Activated naive CD4-positive, alpha-beta T cell treated with anti-CD3 and anti-CD28 coated beads, Interleukin-2, amount 50 U/mL, for 24 hours (primary cell): ENCODE results near the gene C19orf73.

ENCODE experiments used
- H3K27ac Mint-ChIP-seq: one replicate; pipeline ENCODE4 v1.8.0; 2021; ENCODE audit warnings: mild to moderate bottlenecking, mixed read lengths
- H3K27me3 Mint-ChIP-seq: one replicate; pipeline ENCODE4 v1.8.0; 2021; ENCODE audit warnings: mixed read lengths
- H3K36me3 Mint-ChIP-seq: one replicate; pipeline ENCODE4 v1.8.0; 2021; ENCODE audit warnings: mixed read lengths
- H3K4me1 Mint-ChIP-seq: one replicate; pipeline ENCODE4 v1.8.0; 2021; ENCODE audit warnings: mixed read lengths
- H3K4me3 Mint-ChIP-seq: one replicate; pipeline ENCODE4 v1.8.0; 2021; ENCODE audit warnings: mild to moderate bottlenecking, mixed read lengths
- H3K9me3 Mint-ChIP-seq: one replicate; pipeline ENCODE4 v1.8.0; 2021; ENCODE audit warnings: mixed read lengths

C19orf73 gene

DNA sequence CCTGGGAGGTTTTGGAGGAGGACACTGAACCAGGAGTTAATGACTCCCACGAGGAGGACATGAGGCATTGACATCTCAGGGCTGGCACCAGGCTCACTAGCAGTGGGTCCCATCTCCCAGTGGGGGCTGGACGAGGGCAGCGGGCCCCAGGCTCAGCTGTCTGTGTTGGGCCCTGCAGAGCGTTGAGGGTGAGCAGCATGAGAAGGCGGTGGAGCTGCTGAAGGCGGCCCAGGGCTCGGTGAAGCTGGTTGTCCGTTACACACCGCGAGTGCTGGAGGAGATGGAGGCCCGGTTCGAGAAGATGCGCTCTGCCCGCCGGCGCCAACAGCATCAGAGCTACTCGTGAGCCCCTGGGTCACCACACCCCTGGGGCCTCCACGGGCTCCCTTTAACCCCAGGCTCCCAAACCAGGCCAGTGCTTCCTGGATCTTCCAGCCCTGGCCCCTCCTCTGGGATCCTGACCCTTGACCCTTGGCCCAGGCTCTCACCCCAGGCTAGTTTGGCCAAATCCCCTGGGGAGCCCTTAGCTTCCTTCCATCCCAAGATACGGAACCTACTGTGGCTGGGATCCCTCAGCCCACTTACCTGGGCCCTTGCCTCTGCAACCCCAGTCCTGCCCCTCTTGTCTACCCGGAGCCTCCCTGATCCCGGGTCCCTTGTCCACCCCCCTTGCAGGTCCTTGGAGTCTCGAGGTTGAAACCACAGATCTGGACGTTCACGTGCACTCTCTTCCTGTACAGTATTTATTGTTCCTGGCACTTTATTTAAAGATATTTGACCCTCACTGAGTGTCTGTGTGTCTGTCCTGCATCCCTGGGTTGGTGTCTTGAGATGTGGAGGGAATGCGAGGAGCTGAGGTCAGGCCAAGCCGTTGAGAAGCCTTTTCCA lies 1.0 kb downstream of the C19orf73 start:
- H3K4me1 Mint-ChIP-seq: peaks cover 49% of the 10 kb centered on the region
- H3K4me3 Mint-ChIP-seq: peak overlapping the region; percentile 92

DNA sequence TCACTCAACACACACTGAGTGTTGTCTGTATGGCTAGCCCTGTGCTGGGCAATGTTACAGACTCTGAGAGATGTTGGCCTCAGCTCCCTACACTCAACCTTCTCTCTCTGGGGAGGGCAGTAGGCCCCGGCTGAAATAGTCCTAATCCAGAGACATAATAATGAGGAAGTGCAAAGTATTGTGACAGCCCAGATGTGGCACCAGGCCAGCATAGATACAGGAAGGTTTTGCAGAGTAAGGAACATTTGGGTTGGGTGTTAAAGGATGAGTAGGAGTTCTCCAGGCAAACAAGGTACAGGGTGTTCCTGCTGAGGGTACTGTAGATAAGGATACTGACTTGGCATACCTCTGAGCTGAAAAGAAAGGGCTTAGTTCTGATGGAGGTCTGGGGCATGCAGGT lies 2.4 kb downstream of the C19orf73 start:
- Mint-ChIP-seq H3K27ac (no peak overlapping the region), H3K4me1 (peaks cover 49% of the 10 kb centered on the region), H3K9me3 (no peaks in the 10 kb centered on the region), H3K4me3 (peak overlapping the region; percentile 31), H3K27me3 (no peaks in the 10 kb centered on the region), H3K36me3 (no peaks in the 10 kb centered on the region)

More for the DNA sequence above, 1.0 kb downstream of the C19orf73 start:
- H3K9me3 Mint-ChIP-seq: no peaks in the 10 kb centered on the region
- peak overlapping the region; percentile 92 for H3K27ac Mint-ChIP-seq
- no peaks in the 10 kb centered on the region for H3K27me3 Mint-ChIP-seq
- H3K36me3 Mint-ChIP-seq: no peaks in the 10 kb centered on the region

DNA sequence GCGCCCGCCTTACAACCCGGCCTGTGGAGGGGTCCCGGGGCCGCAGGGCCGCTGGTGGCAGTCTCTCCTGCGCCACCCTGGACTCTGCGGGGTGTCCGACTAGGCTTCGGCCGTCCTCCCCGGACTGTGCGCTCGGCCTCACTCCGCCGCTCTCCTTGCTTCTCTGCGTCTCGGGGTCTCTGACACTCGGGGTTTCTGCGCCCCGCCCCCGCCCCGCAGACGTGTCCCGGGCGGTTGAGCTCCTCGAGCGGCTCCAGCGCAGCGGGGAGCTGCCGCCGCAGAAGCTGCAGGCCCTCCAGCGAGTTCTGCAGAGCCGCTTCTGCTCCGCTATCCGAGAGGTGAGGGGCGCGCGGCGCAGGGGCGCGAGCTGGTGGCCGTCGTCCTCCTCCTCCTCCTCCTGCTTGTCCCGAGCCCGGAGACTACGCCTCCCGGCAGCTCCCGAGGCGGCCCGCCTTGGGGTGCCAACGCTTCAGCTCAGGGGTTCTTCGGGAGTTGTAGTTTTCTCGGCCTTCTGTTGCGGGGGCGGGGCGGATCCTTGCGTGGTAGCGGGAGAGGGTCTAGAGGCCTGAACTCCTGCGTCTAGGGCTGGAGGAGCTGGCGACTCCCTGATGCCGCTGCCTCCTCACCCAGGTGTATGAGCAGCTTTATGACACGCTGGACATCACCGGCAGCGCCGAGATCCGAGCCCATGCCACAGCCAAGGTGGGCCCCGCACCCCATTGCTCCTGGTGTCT lies 4.1 kb downstream of the C19orf73 start:
- no peaks in the 10 kb centered on the region for H3K27me3 Mint-ChIP-seq
- peak overlapping the region; percentile 48 for H3K27ac Mint-ChIP-seq
- H3K4me1 Mint-ChIP-seq: peaks cover 40% of the 10 kb centered on the region

DNA sequence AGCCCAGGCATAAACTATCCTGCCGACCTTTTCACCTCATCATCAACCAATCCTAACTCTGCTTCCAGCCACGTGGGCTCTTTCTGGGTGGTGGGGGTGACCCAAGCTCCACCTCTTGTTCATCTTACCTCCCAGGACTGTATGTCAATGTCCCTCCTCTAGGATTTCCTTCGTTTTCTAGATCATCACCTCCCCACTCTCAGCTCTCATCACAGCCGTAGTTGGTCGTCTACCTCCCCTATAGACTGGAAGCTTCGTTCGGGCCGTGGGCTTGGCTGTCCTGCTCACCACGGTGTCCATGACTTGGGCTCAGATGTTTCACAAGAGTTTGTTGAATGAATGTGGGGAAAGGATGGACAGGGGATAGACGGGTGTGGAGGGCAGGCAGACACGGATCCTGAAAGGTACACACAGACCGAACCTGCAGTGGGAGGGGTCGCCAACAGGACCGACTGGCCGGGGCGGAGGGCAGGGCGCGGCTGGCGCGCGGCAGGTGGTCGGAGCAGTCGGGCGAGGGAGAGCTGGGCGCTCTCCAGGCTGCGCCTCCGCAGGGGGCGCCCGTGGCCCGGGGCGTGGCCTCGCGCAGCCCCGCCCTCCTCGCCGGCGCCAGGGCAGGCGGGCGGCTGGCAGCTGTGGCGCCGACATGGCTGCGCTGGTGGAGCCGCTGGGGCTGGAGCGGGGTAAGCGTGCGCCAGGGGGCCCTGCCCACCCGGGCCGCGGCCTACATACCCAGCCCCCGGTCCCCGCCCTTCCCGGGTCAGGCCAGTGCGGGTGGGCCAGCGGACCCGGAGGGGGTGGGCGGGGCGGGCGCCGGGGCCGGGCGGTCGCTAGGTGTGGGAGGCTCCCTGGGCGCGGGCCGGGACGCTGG lies 4.9 kb downstream of the C19orf73 start, which contains the start of gene LIN7B:
Gene LIN7B (plus strand): TSS at position 609 of the 868 bp plus-strand sequence. CDS start 35 bp downstream, at position 644.
- Mint-ChIP-seq H3K27ac (peak within 1 kb of the TSS; percentile 48), H3K27me3 (no peaks in the 10 kb centered on the region), H3K4me1 (peaks cover 40% of the 10 kb centered on the region), H3K9me3 (no peaks in the 10 kb centered on the region), H3K4me3 (peak within 1 kb of the TSS; percentile 87), H3K36me3 (peaks cover under 1% of the 10 kb centered on the region)

More for the DNA sequence above, 4.1 kb downstream of the C19orf73 start:
- H3K36me3 Mint-ChIP-seq: no peaks in the 10 kb centered on the region
- H3K4me3 Mint-ChIP-seq: peak overlapping the region; percentile 66
- no peaks in the 10 kb centered on the region for H3K9me3 Mint-ChIP-seq

DNA sequence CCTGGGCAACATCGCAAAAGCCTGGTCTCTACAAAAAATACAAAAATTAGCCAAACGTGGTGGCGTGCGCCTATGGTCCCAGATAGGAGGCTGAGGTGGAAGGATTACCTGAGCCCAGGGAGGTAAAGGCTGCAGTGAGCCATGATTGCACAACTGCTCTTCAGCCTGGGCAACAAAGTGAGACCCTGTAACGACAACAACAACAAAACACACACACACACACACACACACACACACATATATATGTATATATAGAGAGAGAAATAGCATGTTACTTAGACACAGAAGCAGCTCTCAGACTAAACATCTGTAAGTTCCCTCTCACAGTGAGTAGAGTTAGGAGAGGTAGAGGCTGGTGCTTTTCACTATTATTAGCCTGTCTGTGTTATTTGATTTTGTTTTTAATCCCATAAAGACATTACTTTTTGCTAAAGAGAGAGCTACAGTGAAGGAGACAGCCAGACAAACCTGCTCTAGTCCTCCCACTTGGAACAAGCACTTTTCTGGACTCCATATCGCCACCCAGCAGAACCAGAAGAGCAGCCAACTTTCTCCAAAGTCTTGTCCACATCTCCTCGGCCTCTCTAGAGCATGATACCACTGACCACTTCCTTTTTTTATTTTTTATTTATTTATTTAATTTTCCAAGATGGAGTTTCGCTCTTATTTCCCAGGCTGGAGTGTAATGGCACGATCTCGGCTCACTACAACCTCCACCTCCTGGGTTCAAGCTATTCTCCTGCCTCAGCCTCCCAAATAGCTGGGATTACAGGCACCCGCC lies 7.5 kb downstream of the C19orf73 start:
- no peaks in the 10 kb centered on the region for H3K27me3 Mint-ChIP-seq
- H3K4me1 Mint-ChIP-seq: peaks cover 27% of the 10 kb centered on the region
- H3K27ac Mint-ChIP-seq: no peak overlapping the region
- peaks cover 14% of the 10 kb centered on the region for H3K36me3 Mint-ChIP-seq
- no peak overlapping the region for H3K4me3 Mint-ChIP-seq
- H3K9me3 Mint-ChIP-seq: no peaks in the 10 kb centered on the region

DNA sequence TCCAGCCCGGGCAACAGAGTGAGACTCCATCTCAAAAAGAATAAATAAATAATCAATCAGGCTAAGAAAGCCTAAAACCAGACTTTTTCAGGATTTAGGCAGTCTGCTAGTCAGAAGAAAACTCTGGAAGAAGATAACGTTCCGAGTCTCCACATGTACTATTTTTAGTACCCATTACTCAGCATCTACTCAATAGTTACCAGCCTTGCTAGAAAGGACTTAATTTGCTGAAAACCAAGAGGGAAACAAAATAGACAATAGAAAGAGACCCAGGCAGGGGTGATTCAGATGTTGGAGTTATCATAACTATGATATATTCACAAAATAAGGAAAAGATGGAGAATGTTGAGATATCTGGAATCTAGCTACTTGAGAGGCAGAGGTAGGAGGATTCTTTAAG lies 8.4 kb downstream of the C19orf73 start:
- Mint-ChIP-seq H3K36me3 (peaks cover 14% of the 10 kb centered on the region), H3K27ac (no peak overlapping the region), H3K4me1 (peaks cover 23% of the 10 kb centered on the region), H3K4me3 (no peak overlapping the region), H3K27me3 (no peaks in the 10 kb centered on the region), H3K9me3 (no peaks in the 10 kb centered on the region)

DNA sequence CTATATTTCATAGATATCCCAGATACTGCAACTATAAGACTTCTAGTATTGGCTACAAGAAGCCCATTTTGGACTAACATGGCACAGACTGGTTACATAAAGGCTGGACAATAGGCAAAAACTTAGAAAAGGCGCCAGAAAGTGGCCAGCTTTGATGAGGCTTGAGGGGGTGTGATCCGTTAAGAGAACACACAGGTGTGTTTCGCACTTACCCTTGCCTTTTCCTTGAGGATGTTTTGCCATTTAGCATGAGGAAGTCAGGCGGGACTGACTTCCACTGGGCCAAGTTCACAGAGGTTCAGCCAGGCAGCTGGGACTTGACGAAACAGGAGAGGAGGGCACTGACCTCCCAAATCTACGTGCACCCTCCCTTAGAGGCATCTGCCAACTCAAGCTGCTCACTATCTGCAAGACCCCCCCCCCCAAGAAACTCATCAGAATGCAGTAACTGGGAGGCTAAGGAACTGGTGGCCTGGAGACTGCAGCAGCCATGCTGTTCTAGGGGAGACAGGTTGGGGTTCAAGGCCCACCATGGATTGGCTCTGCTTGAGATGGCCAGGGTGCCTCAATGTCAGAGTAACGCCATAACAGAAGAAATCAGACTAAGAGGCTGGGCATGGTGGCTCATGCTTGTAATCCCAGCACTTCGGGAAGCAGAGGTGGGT lies 9.2 kb downstream of the C19orf73 start:
- Mint-ChIP-seq H3K36me3 (peaks cover 18% of the 10 kb centered on the region), H3K27ac (no peak overlapping the region), H3K9me3 (no peaks in the 10 kb centered on the region), H3K27me3 (no peaks in the 10 kb centered on the region), H3K4me1 (peaks cover 23% of the 10 kb centered on the region), H3K4me3 (no peak overlapping the region)

DNA sequence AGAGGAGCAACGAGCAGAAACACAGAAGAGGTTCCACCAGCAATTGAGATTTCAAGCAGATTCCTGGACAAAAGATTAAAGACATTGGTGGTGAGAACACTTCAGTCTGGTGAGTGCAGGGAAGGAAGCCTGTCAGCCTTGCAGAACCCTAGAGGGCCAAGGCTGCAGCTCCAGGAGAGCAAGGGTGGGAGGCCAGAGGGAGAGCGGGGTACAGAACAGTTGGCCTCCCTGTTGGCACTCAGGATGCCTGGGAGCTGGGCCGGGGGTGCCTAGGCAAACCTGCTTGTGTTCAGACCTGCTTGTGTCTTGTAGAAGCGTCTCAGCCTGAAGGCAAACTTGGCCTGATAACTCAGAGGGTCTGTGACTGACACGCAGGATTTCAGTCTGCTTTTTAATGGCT lies 9.9 kb downstream of the C19orf73 start:
- H3K4me1 Mint-ChIP-seq: peaks cover 22% of the 10 kb centered on the region
- peaks cover 19% of the 10 kb centered on the region for H3K36me3 Mint-ChIP-seq
- no peaks in the 10 kb centered on the region for H3K27me3 Mint-ChIP-seq
- H3K9me3 Mint-ChIP-seq: no peaks in the 10 kb centered on the region
- H3K4me3 Mint-ChIP-seq: no peak overlapping the region
- H3K27ac Mint-ChIP-seq: no peak overlapping the region

DNA sequence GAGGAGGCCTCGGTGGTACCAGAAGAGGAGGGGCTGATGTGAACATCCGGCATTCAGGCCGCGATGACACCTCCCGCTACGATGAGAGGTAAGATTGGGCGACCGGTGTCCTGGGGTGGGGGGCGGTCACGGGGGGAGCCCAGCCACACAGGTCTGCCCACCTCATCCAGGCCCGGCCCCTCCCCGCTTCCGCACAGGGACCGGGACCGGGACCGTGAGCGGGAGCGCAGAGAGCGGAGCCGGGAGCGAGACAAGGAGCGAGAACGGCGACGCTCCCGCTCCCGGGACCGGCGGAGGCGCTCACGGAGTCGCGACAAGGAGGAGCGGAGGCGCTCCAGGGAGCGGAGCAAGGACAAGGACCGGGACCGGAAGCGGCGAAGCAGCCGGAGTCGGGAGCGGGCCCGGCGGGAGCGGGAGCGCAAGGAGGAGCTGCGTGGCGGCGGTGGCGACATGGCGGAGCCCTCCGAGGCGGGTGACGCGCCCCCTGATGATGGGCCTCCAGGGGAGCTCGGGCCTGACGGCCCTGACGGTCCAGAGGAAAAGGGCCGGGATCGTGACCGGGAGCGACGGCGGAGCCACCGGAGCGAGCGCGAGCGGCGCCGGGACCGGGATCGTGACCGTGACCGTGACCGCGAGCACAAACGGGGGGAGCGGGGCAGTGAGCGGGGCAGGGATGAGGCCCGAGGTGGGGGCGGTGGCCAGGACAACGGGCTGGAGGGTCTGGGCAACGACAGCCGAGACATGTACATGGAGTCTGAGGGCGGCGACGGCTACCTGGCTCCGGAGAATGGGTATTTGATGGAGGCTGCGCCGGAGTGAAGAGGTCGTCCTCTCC lies 11.1 kb downstream of the C19orf73 start:
- H3K4me1 Mint-ChIP-seq: peaks cover 12% of the 10 kb centered on the region

DNA sequence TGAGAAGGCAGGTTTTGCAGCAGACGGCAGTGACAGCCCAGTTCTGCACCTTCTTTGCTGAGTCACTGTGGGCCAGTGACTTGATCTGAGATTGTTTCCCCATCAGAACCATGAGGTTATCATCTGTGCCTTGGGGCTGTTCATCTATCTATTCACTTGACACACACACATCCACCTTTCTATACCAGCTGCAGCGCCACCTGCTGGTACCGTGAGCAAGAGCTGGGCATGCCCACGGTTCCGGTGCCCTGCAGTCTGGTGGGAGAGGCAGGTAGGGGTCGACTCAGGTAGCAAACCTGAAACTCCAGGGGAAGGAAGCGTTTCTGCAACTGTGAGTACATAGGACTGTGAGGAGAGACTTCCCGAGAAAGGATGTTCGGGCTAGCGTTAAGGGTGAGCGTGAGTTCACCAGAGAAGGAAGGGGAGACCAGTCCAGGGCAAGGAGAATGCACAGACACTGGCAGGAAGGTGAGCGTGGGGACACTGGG lies 12.3 kb downstream of the C19orf73 start:
- no peak overlapping the region for H3K4me3 Mint-ChIP-seq
- peaks cover 19% of the 10 kb centered on the region for H3K36me3 Mint-ChIP-seq
- H3K9me3 Mint-ChIP-seq: no peaks in the 10 kb centered on the region
- peaks cover 12% of the 10 kb centered on the region for H3K4me1 Mint-ChIP-seq
- peak overlapping the region; percentile 27 for H3K27ac Mint-ChIP-seq
- no peaks in the 10 kb centered on the region for H3K27me3 Mint-ChIP-seq

More for the DNA sequence above, 11.1 kb downstream of the C19orf73 start:
- H3K9me3 Mint-ChIP-seq: no peaks in the 10 kb centered on the region
- no peak overlapping the region for H3K4me3 Mint-ChIP-seq
- peaks cover 19% of the 10 kb centered on the region for H3K36me3 Mint-ChIP-seq
- no peaks in the 10 kb centered on the region for H3K27me3 Mint-ChIP-seq
- no peak overlapping the region for H3K27ac Mint-ChIP-seq

DNA sequence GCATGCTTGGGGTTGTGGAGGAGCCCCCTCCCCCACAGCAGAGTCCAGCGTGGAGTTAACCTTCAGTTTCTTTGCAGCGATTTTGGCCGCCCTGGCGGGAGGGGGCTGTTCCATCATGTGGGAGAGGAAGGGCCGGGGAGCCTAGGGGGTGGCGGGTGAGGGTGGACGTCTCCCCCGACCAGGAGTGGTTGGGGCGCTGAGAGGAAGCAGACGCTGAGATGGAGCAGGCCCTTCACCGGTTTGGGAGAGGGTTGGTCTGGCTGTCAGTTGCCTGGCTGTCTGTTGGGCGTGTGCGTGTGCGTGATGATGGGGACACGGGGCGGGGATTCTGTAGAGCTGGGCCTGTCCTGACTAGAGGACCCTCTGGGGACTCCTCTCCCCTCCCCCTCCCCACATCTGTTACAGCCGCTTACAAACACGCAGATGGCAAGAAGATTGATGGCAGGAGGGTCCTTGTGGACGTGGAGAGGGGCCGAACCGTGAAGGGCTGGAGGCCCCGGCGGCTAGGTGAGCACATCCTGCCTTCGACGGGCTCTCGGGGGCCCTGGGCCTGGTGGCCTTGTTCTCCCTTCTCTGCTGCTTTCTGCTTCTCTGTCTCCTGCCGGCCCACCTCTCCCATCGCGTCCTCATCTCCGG lies 14.6 kb downstream of the C19orf73 start:
- H3K4me1 Mint-ChIP-seq: peaks cover 12% of the 10 kb centered on the region
- H3K27ac Mint-ChIP-seq: no peak overlapping the region
- H3K36me3 Mint-ChIP-seq: peaks cover 25% of the 10 kb centered on the region
- no peaks in the 10 kb centered on the region for H3K27me3 Mint-ChIP-seq
- no peak overlapping the region for H3K4me3 Mint-ChIP-seq
- H3K9me3 Mint-ChIP-seq: no peaks in the 10 kb centered on the region

DNA sequence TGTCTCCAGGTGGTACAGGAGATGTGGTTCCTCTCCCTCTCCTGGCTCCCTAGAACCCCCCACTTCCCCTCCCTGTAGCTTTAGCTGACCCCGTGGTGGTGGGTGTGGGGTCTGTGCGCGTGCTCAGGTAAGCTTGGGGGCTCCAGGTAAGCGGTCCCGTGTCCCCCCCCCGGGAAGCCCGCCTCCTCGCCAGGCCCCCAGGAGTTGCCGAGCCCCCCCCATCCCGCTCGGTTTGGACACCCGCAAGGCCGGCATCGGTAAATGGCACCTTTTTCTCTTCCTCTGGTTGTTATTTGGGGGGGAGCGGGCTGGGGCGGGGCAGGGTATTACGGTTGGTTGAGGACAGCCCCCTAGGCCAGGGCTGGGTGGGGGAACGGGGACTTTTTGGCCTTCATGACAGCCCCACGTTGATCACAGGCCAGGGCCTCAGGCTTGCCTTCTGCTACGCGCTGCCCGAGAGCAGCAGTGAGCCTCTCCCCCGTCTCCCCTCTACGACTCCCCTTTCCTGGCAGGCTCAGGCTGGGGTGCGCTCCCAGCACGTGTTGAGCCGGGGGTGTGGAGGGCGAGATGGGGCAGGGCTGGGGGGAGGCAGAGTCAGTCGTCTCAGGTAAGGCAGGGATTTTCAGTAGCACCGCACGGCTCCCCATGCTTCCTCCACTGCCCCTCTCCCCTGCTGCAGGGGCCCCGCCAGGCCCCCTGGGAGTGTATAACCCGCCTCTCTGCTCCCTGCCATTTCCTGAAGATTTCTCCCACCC lies 15.4 kb downstream of the C19orf73 start:
- H3K4me3 Mint-ChIP-seq: no peak overlapping the region
- H3K4me1 Mint-ChIP-seq: peaks cover 12% of the 10 kb centered on the region
- no peaks in the 10 kb centered on the region for H3K27me3 Mint-ChIP-seq
- H3K36me3 Mint-ChIP-seq: peaks cover 23% of the 10 kb centered on the region
- no peaks in the 10 kb centered on the region for H3K9me3 Mint-ChIP-seq
- H3K27ac Mint-ChIP-seq: no peak overlapping the region
